ENCODE measurements around the gene RHOA.

The RHOA gene

DNA sequence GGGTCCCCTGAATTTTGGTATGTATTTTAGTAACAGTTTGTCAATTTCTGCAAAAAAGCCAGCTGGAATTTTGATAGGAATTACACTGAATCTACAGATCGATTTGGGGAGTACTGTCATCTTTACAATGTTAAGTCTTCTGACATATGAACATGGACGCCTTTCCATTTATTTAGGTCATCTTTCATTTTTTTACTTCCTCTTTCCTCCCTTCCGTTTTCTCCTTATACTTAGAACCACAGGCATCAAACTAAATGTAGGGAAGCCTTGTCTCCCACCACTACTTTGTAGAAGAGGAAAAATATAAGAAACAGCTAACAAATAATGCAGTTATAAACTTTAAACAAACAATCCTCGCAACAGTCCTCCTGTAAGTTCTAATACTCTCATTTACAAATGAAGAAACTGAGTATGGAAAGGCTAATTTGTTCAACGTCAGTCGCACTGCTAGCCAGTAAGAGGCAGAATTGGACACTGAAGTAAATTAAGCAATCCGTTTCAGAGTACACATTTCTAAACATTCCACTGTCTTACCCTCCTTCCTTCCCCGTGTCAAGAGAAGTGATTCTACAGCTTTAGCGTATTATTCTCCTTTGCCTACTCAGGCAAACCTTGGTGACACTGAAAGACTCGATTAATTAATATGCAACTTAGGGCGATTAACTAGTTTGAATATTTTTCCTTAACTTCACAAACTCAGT, 25.6 kb downstream of the RHOA start:
- Histone ChIP-seq H3K4me3 (ENCODE audit: low read depth, low read length) (no peak overlapping the region), H3K36me3 (no peaks in the 10 kb centered on the region)
- no peak for DNase-seq

GRCh38 chr3:49385617-49386016, 26.2 kb downstream of the RHOA start:
- Histone ChIP-seq H3K27me3 (no peaks in the 10 kb centered on the region), H3K4me1 (no peaks in the 10 kb centered on the region), H3K9me3 (no peaks in the 10 kb centered on the region), H3K36me3 (no peaks in the 10 kb centered on the region), H3K4me3 (ENCODE audit: low read depth, low read length) (no peak overlapping the region)
- no peak for DNase-seq
- TF ChIP-seq CTCF (IDR thresholded peaks at IDR 0.05; ENCODE audit: low read depth, low read length): no peak

More for the DNA sequence above, 25.6 kb downstream of the RHOA start:
- no peaks in the 10 kb centered on the region for H3K4me1 ChIP-seq
- H3K27me3 ChIP-seq: no peaks in the 10 kb centered on the region
- no peak for TF ChIP-seq CTCF (IDR thresholded peaks at IDR 0.05; ENCODE audit: low read depth, low read length)
- no peaks in the 10 kb centered on the region for H3K9me3 ChIP-seq

GRCh38 chr3:49383387-49383786, 28.4 kb downstream of the RHOA start:
- no peak for TF ChIP-seq CTCF (IDR thresholded peaks at IDR 0.05; ENCODE audit: low read depth, low read length)
- Histone ChIP-seq H3K4me1 (no peaks in the 10 kb centered on the region), H3K27me3 (no peaks in the 10 kb centered on the region)

DNA sequence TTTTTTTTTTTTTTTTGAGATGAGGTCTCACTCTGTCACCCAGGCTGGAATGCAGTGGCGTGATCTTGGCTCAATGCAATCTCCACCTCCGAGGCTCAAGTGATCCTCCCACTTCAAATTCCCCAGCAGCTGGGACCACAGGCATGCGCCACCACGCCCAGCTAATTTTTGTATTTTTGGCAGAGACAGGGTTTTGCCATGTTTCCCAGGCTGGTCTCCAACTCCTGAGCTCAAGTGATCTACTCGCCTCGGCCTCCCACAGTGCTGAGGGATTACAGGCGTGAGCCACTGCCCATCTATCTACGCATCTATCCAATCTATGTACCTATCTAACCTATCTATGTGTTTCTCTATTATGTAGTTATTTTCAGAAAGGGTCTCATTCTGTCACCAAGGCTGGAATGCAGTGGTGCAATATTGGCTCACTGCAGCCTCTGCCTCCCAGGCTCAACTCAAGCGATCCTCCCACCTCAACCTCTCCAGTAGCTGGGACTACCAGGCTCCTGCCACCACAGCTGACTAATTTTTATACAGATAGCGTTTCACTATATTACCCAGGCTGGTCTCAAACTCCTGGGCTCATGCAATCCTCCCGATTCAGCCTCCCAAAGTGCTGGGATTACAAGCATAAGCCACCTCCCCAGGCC, 33.4 kb downstream of the RHOA start:
- no peak for DNase-seq
- peaks cover 2% of the 10 kb centered on the region for H3K36me3 ChIP-seq
- TF ChIP-seq CTCF (IDR thresholded peaks at IDR 0.05; ENCODE audit: low read depth, low read length): no peak
- H3K27me3 ChIP-seq: no peaks in the 10 kb centered on the region
- no peak overlapping the region for H3K4me3 ChIP-seq (ENCODE audit: low read depth, low read length)
- no peaks in the 10 kb centered on the region for H3K4me1 ChIP-seq
- H3K9me3 ChIP-seq: no peaks in the 10 kb centered on the region

More at GRCh38 chr3:49383387-49383786, 28.4 kb downstream of the RHOA start:
- Histone ChIP-seq H3K9me3 (no peaks in the 10 kb centered on the region), H3K36me3 (no peaks in the 10 kb centered on the region), H3K4me3 (ENCODE audit: low read depth, low read length) (no peak overlapping the region)
- DNase-seq: no peak

GRCh38 chr3:49377483-49377882, 34.3 kb downstream of the RHOA start:
- Histone ChIP-seq H3K9me3 (no peaks in the 10 kb centered on the region), H3K36me3 (peaks cover 8% of the 10 kb centered on the region), H3K4me1 (no peaks in the 10 kb centered on the region), H3K27me3 (no peaks in the 10 kb centered on the region), H3K4me3 (ENCODE audit: low read depth, low read length) (no peak overlapping the region)
- DNase-seq: no peak
- TF ChIP-seq CTCF (IDR thresholded peaks at IDR 0.05; ENCODE audit: low read depth, low read length): no peak

DNA sequence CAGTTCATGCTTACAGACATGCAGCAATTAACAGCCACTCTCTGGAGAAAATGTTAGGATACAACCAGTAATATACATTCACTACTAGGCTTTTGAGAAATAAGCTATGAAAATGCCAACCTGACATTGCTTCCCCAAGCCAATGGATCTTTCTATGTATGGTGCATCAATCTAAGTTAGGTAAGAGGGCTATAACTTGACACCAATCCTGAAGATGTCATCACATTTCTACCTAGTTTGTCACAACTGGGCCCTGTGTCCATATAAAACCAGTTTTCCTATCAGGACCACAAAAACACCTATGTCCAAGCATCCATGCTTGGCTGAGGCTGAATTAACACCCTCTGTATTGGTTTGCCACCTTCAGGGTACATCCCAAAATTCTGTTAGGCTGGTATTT, 39.8 kb downstream of the RHOA start:
- no peak for TF ChIP-seq CTCF (IDR thresholded peaks at IDR 0.05; ENCODE audit: low read depth, low read length)
- H3K4me3 ChIP-seq (ENCODE audit: low read depth, low read length): no peak overlapping the region
- no peak for DNase-seq
- H3K9me3 ChIP-seq: no peaks in the 10 kb centered on the region
- H3K4me1 ChIP-seq: no peaks in the 10 kb centered on the region
- H3K36me3 ChIP-seq: peaks cover 20% of the 10 kb centered on the region
- no peaks in the 10 kb centered on the region for H3K27me3 ChIP-seq

Data from BE2C (cell line).